ENCODE data around the gene MINDY2. TPM values are rescaled to one million over a fixed set of nuclear protein-coding genes. Genes with fewer than 3 reads are reported as not detected.

MINDY2 gene
- total and polyA plus RNA-seq, 10 donors = 2.3 to 24.0 (median 17.7) TPM

DNA sequence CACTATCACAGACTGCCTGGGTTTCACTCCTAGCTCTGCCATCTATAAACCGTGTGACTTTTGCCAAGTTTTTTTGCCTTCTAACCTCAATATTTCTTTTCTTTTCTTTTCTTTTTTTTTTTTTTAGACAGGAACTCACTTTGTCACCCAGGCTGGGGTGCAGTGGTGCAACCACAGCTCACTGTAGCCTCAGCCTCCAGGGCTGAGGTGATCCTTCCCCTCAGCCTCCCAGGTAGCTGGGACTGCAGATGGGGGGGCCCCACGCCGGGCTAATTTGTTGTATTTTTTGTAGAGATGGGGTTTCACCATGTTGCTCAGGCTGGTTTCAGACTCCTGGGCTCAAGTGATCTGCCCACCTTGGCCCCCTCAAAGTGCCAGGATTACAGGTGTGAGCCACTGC is 18.4 kb upstream of the MINDY2 start:
- H3K27me3 ChIP-seq (replicated peaks in 1 of 7) = no peaks in the 10 kb centered on the region
- no peak for DNase-seq
- TF ChIP-seq, protein P1, sequence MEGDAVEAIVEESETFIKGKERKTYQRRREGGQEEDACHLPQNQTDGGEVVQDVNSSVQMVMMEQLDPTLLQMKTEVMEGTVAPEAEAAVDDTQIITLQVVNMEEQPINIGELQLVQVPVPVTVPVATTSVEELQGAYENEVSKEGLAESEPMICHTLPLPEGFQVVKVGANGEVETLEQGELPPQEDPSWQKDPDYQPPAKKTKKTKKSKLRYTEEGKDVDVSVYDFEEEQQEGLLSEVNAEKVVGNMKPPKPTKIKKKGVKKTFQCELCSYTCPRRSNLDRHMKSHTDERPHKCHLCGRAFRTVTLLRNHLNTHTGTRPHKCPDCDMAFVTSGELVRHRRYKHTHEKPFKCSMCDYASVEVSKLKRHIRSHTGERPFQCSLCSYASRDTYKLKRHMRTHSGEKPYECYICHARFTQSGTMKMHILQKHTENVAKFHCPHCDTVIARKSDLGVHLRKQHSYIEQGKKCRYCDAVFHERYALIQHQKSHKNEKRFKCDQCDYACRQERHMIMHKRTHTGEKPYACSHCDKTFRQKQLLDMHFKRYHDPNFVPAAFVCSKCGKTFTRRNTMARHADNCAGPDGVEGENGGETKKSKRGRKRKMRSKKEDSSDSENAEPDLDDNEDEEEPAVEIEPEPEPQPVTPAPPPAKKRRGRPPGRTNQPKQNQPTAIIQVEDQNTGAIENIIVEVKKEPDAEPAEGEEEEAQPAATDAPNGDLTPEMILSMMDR (IDR thresholded peaks at IDR 0.05 in 8 of 11, conservative IDR thresholded peaks at IDR 0.05 in 3 of 11) = no peak
- TF ChIP-seq POLR2A (IDR thresholded peaks at IDR 0.05) = no peak
- TF ChIP-seq POLR2AphosphoS5 (IDR thresholded peaks at IDR 0.05) = no peak
- no peaks in the 10 kb centered on the region for H3K9me3 ChIP-seq
- peaks cover 0 to 22% (median 13%) of the 10 kb centered on the region in 6 donors for H3K4me1 ChIP-seq
- WGBS, 5 donors = 77 to 88% (median 79%) methylated on average over 3 of the region's 3 CpGs
- intact Hi-C loops (cut with DNase I; ENCODE audit: low total_unique reads) = no loop called here
- no peak overlapping the region for H3K4me3 ChIP-seq
- H3K36me3 ChIP-seq = no peaks in the 10 kb centered on the region
- no peak overlapping the region for H3K27ac ChIP-seq

- H3K4me3 ChIP-seq = no peak overlapping the region
- H3K36me3 ChIP-seq = no peaks in the 10 kb centered on the region
- no peaks in the 10 kb centered on the region for H3K9me3 ChIP-seq
- no peak for DNase-seq
- intact Hi-C loops (cut with DNase I; ENCODE audit: low total_unique reads) = no loop called here
- TF ChIP-seq, protein P1 (IDR thresholded peaks at IDR 0.05 in 8 of 11, conservative IDR thresholded peaks at IDR 0.05 in 3 of 11) = no peak
- TF ChIP-seq POLR2A (IDR thresholded peaks at IDR 0.05) (no peak), POLR2AphosphoS5 (IDR thresholded peaks at IDR 0.05) (no peak)
- no peaks in the 10 kb centered on the region for H3K27me3 ChIP-seq (replicated peaks in 1 of 7)
- peaks cover 0 to 8% (median 5%) of the 10 kb centered on the region in 6 donors for H3K4me1 ChIP-seq
- H3K27ac ChIP-seq = no peak overlapping the region
- 90 to 98% (median 93%) methylated on average over 3 of the region's 3 CpGs for WGBS, 5 donors
Measured at GRCh38 chr15:58755350-58755749, 15.8 kb upstream of the MINDY2 start.

DNA sequence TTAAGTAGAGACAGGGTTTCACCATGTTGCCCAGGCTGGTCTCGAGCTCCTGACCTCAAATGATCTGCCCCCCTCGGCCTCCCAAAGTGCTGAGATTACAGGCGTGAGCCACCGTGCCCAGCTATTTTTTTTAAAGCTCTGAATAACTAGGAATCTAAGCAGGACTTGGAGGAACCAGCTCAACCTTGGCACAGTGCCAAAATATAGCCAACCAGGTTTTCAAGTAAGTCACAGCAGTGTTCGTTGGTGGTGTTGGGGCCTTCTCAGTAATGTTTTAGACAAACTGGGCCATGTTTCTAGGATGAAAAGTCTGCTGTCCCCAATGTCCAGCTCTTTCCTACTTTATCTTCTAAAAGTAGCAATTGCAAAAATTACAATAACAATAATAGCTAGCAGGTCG is 15.1 kb upstream of the MINDY2 start:
- Histone ChIP-seq H3K9me3 (no peaks in the 10 kb centered on the region), H3K27me3 (replicated peaks in 1 of 7) (no peaks in the 10 kb centered on the region), H3K36me3 (no peaks in the 10 kb centered on the region), H3K4me3 (no peak overlapping the region), H3K4me1 (peaks cover 0 to 2% (median 0%) of the 10 kb centered on the region in 6 donors), H3K27ac (no peak overlapping the region)
- TF ChIP-seq POLR2AphosphoS5 (IDR thresholded peaks at IDR 0.05) (no peak), POLR2A (IDR thresholded peaks at IDR 0.05) (no peak)
- TF ChIP-seq, protein P1 (IDR thresholded peaks at IDR 0.05 in 8 of 11, conservative IDR thresholded peaks at IDR 0.05 in 3 of 11) = no peak
- intact Hi-C loops (cut with DNase I; ENCODE audit: low total_unique reads) = no loop called here
- 68 to 80% (median 75%) methylated on average over 6 of the region's 6 CpGs for WGBS, 5 donors
- DNase-seq = no peak

- no peak for DNase-seq
Measured at GRCh38 chr15:58758141-58758540, 13.0 kb upstream of the MINDY2 start.

More at GRCh38 chr15:58758141-58758540, 13.0 kb upstream of the MINDY2 start:
- H3K4me3 ChIP-seq = no peak overlapping the region
- H3K27ac ChIP-seq = no peak overlapping the region
- WGBS, 5 donors = 22 to 66% (median 47%) methylated on average over 3 of the region's 3 CpGs
- H3K9me3 ChIP-seq = no peaks in the 10 kb centered on the region
- no peaks in the 10 kb centered on the region for H3K36me3 ChIP-seq
- H3K4me1 ChIP-seq = no peaks in the 10 kb centered on the region
- TF ChIP-seq POLR2A (IDR thresholded peaks at IDR 0.05) = no peak
- TF ChIP-seq, protein P1 (IDR thresholded peaks at IDR 0.05 in 8 of 11, conservative IDR thresholded peaks at IDR 0.05 in 3 of 11) = peak in 3 of 11 experiments; percentile 15 to 31 (median 15)
- TF ChIP-seq POLR2AphosphoS5 (IDR thresholded peaks at IDR 0.05) = no peak
- intact Hi-C loops (cut with DNase I; ENCODE audit: low total_unique reads) = no loop called here
- H3K27me3 ChIP-seq (replicated peaks in 1 of 7) = no peaks in the 10 kb centered on the region
